ENCODE results near the gene KATNB1.
"Not testable (repeated sequence)": the region's sequence is repeated elsewhere in the genome, so short reads cannot be mapped to it uniquely, and the experiment has no call there.

KATNB1 gene

GRCh38 chr16:57778658-57779057 lies 43.1 kb downstream of the KATNB1 start:
- H3F3A ChIP-seq (ENCODE audit: insufficient read depth, low read length), result no peaks in the 10 kb centered on the region
- no peaks in the 10 kb centered on the region for H3K27me3 ChIP-seq (replicated peaks; ENCODE audit: insufficient read depth, low read length)
- no peaks in the 10 kb centered on the region for H3K4me1 ChIP-seq (ENCODE audit: low read length)
- no peaks in the 10 kb centered on the region for H3K36me3 ChIP-seq (replicated peaks; ENCODE audit: insufficient read depth, low read length)
- H3K27ac ChIP-seq (ENCODE audit: low read length), result no peak overlapping the region
- H3K4me2 ChIP-seq (ENCODE audit: low read depth, low read length), result no peak overlapping the region
- H4K20me1 ChIP-seq (ENCODE audit: insufficient read depth, low read length), result no peaks in the 10 kb centered on the region
- DNase-seq, result no peak
- H3K9me2 ChIP-seq (replicated peaks; ENCODE audit: insufficient read depth, low read length), result no peaks in the 10 kb centered on the region
- TF ChIP-seq EZH2phosphoT487 (IDR thresholded peaks at IDR 0.05; ENCODE audit: low read length), result no peak
- TF ChIP-seq EZH2 (optimal IDR thresholded peaks at IDR 0.05; ENCODE audit: low read depth, low read length), result no peak
- TF ChIP-seq CTCF (IDR thresholded peaks at IDR 0.05; ENCODE audit: low read length), result no peak
- H3K9ac ChIP-seq (ENCODE audit: low read length), result no peak overlapping the region
- H3K9me3 ChIP-seq (replicated peaks; ENCODE audit: insufficient read depth, low read length), result no peaks in the 10 kb centered on the region
- no peaks in the 10 kb centered on the region for H3K79me2 ChIP-seq (ENCODE audit: low read length)
- H2AFZ ChIP-seq (ENCODE audit: low read length), result no peak overlapping the region
- H3K4me3 ChIP-seq (ENCODE audit: low read length), result no peak overlapping the region

GRCh38 chr16:57779836-57780235 lies 44.3 kb downstream of the KATNB1 start:
- not testable (repeated sequence) for H3K79me2 ChIP-seq (ENCODE audit: low read length); H4K20me1 ChIP-seq (ENCODE audit: insufficient read depth, low read length); H3K27me3 ChIP-seq (replicated peaks; ENCODE audit: insufficient read depth, low read length); H2AFZ ChIP-seq (ENCODE audit: low read length); DNase-seq; H3K36me3 ChIP-seq (replicated peaks; ENCODE audit: insufficient read depth, low read length); H3K4me3 ChIP-seq (ENCODE audit: low read length); H3K9ac ChIP-seq (ENCODE audit: low read length); H3K9me3 ChIP-seq (replicated peaks; ENCODE audit: insufficient read depth, low read length); H3K9me2 ChIP-seq (replicated peaks; ENCODE audit: insufficient read depth, low read length); H3F3A ChIP-seq (ENCODE audit: insufficient read depth, low read length); H3K4me2 ChIP-seq (ENCODE audit: low read depth, low read length); H3K4me1 ChIP-seq (ENCODE audit: low read length); H3K27ac ChIP-seq (ENCODE audit: low read length)

- H3K79me2 ChIP-seq (ENCODE audit: low read length), result no peaks in the 10 kb centered on the region
- TF ChIP-seq EZH2 (optimal IDR thresholded peaks at IDR 0.05; ENCODE audit: low read depth, low read length) (no peak), CTCF (IDR thresholded peaks at IDR 0.05; ENCODE audit: low read length) (no peak)
- H3K9me2 ChIP-seq (replicated peaks; ENCODE audit: insufficient read depth, low read length), result no peaks in the 10 kb centered on the region
- H3K9ac ChIP-seq (ENCODE audit: low read length), result no peak overlapping the region
- H3K9me3 ChIP-seq (replicated peaks; ENCODE audit: insufficient read depth, low read length), result no peaks in the 10 kb centered on the region
- H4K20me1 ChIP-seq (ENCODE audit: insufficient read depth, low read length), result no peaks in the 10 kb centered on the region
- H3K27me3 ChIP-seq (replicated peaks; ENCODE audit: insufficient read depth, low read length), result no peaks in the 10 kb centered on the region
- no peaks in the 10 kb centered on the region for H3F3A ChIP-seq (ENCODE audit: insufficient read depth, low read length)
- H3K36me3 ChIP-seq (replicated peaks; ENCODE audit: insufficient read depth, low read length), result no peaks in the 10 kb centered on the region
- H3K4me3 ChIP-seq (ENCODE audit: low read length), result no peak overlapping the region
- no peak overlapping the region for H3K4me2 ChIP-seq (ENCODE audit: low read depth, low read length)
- no peak overlapping the region for H2AFZ ChIP-seq (ENCODE audit: low read length)
- no peak for DNase-seq
- no peak overlapping the region for H3K27ac ChIP-seq (ENCODE audit: low read length)
- no peaks in the 10 kb centered on the region for H3K4me1 ChIP-seq (ENCODE audit: low read length)
Measured at GRCh38 chr16:57781349-57781740, 45.8 kb downstream of the KATNB1 start.

- Histone ChIP-seq H3K4me3 (ENCODE audit: low read length) (no peak overlapping the region), H3K4me2 (ENCODE audit: low read depth, low read length) (no peak overlapping the region), H3K9ac (ENCODE audit: low read length) (no peak overlapping the region), H3K27ac (ENCODE audit: low read length) (no peak overlapping the region), H2AFZ (ENCODE audit: low read length) (no peak overlapping the region), H3K27me3 (replicated peaks; ENCODE audit: insufficient read depth, low read length) (no peaks in the 10 kb centered on the region), H3K4me1 (ENCODE audit: low read length) (no peaks in the 10 kb centered on the region), H3K9me3 (replicated peaks; ENCODE audit: insufficient read depth, low read length) (no peaks in the 10 kb centered on the region), H3K36me3 (replicated peaks; ENCODE audit: insufficient read depth, low read length) (no peaks in the 10 kb centered on the region), H3F3A (ENCODE audit: insufficient read depth, low read length) (no peaks in the 10 kb centered on the region), H3K9me2 (replicated peaks; ENCODE audit: insufficient read depth, low read length) (no peaks in the 10 kb centered on the region), H3K79me2 (ENCODE audit: low read length) (no peaks in the 10 kb centered on the region), H4K20me1 (ENCODE audit: insufficient read depth, low read length) (no peaks in the 10 kb centered on the region)
- TF ChIP-seq CTCF (IDR thresholded peaks at IDR 0.05; ENCODE audit: low read length) (no peak), EZH2 (optimal IDR thresholded peaks at IDR 0.05; ENCODE audit: low read depth, low read length) (no peak), EZH2phosphoT487 (IDR thresholded peaks at IDR 0.05; ENCODE audit: low read length) (no peak)
- DNase-seq, result no peak
Measured at GRCh38 chr16:57781741-57782606, 46.4 kb downstream of the KATNB1 start.

GRCh38 chr16:57782607-57783055 lies 47.1 kb downstream of the KATNB1 start:
- H3K27ac ChIP-seq (ENCODE audit: low read length); H3K27me3 ChIP-seq (replicated peaks; ENCODE audit: insufficient read depth, low read length); H3K4me2 ChIP-seq (ENCODE audit: low read depth, low read length); H2AFZ ChIP-seq (ENCODE audit: low read length); H3K4me3 ChIP-seq (ENCODE audit: low read length); H3K4me1 ChIP-seq (ENCODE audit: low read length); H3K79me2 ChIP-seq (ENCODE audit: low read length); H4K20me1 ChIP-seq (ENCODE audit: insufficient read depth, low read length); H3K36me3 ChIP-seq (replicated peaks; ENCODE audit: insufficient read depth, low read length); H3K9me3 ChIP-seq (replicated peaks; ENCODE audit: insufficient read depth, low read length); H3F3A ChIP-seq (ENCODE audit: insufficient read depth, low read length); DNase-seq; H3K9ac ChIP-seq (ENCODE audit: low read length); H3K9me2 ChIP-seq (replicated peaks; ENCODE audit: insufficient read depth, low read length): not testable (repeated sequence)

All from MM.1S (cell line).